Activated CD4-positive, alpha-beta T cell treated with anti-CD3 and anti-CD28 coated beads, Interleukin-2, amount 50 U/mL, for 16 hours (primary cell): ENCODE data around the gene GNB5.
A peak's percentile ranks its signal among the peaks of the same experiment; 100 is the strongest.
"Not testable (repeated sequence)": the region's sequence is repeated elsewhere in the genome, so short reads cannot be mapped to it uniquely, and the experiment has no call there.

Experiments
- DNase-seq: peaks from one replicate; pipeline ENCODE4 v3.0.0-alpha.2; 2020

The GNB5 gene

DNA sequence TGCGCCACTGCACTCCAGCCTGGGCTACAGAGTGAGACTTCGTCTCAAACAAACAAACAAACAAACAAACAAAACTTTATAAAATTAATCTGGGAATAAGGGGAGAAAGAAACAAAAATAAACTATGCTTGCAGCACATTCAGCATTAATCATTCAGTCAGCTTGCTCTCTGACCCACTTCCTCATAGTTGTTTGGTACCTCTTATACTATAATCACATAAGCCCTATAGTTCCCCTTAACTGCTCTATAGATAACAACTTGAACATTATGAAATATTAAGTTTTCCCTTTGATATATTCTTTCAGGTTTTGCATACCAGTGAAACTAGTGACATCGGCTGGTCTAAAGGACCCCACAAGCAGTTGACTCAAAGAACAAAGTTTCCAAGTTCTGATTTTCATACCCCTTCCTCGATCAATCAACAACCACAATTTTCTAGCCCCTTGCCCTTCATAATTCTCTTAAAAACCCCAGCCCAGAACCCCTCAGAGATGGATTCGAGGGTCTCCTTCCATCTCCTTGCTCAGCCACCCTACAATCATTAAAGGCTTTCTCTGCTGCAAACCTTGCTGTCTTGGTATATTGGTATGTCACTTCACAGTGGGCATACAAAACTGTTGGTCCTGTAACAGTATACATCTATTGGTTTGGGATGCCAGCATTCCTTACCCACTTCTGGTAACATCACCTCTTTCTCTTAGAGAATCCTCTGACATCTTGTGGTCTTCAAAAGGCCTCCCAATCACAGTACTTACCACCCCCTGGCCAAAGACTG, 105.0 kb downstream of the GNB5 start:
- DNase-seq, result no peak

DNA sequence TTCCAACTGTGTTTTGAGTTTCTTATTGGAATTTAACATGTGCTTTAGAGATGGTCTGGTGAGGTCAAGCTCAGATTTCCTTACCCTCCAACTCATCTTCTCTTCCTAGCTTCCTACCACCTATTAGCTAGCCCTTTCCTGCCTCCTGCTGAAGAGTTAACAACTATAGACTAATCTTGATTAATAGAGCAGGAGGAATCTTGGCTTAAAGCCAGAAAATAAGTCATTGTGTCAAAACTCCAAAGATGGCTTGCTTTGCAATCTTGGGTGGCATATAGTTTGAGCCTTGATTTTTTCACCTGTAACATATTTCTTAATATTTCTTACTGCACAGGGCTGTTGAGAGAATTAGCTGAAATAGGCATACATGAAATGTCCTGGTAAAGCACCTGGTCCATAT, 105.9 kb downstream of the GNB5 start:
- DNase-seq, result no peak

DNA sequence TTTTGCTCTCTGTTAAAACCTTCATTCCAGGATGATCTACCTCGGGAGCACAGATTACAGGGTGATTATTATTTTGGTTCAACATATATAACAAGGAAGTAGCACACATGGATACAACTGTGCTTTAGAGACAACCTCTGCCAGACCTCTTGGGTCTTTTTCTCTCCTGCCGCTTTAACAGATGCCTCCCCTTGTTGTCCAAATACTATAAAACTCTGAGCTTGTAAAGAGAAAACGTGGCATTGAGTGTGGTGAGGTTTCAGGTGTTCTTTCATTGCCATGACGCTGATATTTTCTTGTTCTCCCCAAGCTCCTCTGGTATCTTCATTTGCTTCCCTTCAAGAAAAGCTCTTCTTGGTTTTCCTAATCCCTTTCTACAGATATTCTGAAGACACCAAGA, 107.6 kb downstream of the GNB5 start:
- no peak for DNase-seq

DNA sequence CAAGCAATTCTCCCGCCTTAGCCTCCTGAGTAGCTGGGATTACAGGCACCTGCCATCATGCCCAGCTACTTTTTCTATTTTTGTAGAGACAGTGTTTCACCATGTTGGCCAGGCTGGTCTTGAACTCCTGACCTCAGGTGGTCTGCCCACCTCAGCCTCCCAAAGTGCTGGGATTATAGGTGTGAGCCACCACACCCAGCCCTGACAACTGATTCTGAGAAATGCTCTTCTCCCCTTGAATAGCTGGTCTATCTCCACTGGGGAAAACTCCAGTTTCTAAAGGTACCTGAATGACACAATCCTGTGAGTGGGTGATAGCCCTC, 108.2 kb downstream of the GNB5 start:
- not testable (repeated sequence) for DNase-seq

DNA sequence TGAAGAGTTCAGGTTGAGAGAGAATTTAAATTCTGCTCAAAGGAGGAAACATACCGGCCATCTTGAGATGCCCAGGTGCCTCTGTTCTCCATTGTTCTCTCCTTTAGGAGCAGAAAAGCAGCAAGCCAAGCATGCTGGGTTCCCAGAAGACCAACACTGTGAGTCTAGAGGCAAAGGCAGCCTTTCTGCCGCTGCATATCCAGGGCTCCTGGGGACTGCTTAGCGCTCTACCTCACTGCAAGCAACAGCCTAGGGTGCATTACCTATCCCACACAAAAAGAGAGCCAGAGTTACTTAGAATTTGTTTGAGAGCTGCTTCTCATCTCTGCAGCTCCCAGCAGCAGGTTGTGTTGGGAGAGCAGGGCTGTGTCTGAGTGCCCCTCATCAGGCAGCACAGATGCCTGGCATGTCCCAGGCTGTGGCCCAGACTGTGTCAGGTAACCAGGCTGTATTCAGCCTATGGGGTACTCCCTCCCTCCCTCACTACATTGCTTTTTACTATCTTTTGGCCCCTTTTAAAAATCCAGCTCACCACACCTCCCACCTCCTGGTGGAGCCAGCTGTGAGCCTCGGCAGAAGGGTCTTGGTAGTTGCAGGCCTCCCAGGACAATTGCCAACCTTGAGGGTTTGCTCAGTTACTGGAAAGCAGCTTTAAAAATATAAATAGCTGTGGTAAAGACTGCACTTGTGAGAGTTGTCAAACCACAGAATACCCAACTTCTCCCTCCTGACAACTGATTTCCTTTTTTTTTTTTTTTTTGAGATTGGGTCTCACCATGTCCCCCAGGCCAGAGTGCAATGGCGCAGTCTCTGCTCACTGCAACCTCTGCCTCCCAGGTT, 108.8 kb downstream of the GNB5 start:
- no peak for DNase-seq

DNA sequence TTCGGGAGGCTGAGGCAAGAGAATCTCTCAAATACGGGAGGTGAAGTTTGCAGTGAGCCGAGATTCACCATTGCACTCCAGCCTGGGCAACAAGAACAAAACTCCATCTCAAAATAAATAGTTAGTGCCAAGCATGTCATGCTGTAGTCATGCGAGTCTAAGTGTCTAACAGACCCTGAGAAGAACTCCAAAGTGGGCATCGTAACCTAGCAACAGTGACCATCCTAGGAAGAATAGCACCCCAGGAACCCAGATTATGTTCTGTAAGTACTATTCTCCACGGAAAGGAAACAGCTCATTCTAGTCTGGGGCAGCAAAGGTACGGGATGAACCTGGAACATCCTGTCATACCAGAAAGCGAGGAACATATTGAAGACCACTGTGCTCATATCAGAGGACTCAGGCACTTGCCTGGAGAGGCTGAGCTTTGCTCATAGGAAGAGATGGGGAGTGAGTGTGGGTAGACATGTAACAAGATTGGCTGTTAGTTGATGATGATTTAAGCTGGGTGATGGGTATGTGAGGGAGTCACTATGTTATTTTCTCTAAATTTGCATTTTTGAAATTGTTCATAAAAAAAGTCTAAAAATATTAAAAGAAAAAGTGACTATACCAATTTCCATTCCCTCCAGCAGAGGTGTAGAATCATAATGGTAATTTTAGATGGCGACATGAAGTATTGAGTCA, 110.3 kb downstream of the GNB5 start:
- DNase-seq, result no peak

DNA sequence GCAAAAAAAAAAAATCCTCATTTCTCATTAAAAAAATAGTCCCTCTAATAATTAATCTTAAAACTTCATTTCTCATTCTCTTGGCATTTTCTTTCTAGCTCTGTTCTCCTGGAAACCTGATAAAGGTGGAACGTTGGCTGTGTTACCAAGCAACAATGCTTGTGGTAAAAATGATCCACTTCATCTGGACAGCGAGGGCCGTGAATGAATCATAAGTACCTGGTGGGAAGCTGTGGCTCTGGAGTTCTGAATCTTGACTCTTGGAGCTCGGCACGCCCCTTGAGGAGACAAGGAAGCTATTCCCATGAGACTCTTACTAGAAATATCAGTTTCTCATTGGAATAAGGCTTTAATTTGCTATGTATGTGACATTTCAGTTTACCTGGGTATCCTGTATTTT, 111.2 kb downstream of the GNB5 start:
- DNase-seq, result no peak

DNA sequence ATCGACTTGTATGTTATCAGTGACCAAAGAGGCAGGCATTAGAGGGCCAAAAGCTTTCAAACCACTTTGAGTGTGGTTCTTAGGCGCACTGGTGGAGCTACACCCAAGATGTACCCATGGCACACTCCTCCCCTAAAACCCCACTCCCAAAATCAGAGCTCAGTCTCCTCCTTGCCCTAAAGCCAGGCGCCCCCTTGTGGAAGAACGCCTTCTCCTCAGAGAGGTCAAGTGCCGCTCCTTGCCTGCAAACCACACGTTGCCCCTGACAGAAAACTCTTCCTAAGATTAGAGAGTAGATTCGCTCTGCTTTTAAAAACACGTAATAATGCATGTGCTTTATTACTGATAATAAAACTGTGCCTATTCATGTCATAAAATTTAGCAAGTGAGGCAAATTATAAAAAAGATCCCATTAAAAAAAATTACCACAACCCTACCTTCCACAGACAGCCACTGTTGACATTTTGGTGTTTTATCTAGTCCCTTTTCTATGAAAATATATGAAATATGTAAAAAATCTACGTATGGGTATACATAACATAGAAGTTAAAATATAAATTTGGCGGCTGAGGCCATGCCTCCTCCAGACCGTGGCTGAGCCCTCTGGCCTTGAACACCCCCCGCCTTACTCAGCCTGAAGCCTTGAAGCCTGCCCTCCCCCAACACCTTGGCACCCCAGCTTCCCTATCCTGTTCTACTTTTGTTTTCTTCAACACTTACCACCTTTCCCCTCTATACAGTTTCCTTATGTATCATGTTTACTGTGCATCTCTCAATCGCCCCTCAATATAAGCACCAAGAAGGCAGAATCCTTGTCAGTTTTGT, 112.1 kb downstream of the GNB5 start:
- peak; percentile 87 for DNase-seq

DNA sequence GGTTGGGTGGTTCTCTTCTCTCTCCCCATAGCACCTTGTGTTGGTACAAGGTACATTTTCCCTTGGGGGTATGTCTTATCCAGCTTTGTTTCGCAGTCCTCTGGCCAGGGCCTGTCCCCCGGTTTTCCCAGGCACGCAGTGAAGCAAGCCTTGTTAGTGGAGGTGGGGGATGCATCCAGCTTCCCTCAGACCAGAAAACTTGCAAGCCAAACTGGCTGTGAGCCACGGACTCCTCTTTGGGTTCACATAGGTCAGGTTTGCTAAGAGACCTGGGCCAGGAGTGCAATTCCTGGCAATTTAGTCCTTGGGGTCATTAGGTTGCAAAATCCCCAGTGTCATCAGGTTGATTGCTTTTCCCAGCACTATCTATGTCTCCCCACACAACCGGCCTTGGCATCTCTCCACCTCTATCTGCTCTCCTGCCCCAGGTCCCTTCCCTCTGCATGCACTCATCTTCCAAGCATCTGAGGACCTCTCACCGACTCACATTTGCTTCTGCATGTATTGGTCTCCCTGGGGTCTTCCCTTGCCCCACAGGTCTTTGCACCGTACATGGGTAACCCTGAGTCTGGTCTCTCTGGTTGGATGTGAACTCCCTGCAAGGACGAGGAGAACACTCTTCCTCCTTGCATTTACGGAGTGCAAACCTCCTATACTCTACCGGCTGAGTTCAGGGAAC, 112.9 kb downstream of the GNB5 start:
- DNase-seq, result no peak

DNA sequence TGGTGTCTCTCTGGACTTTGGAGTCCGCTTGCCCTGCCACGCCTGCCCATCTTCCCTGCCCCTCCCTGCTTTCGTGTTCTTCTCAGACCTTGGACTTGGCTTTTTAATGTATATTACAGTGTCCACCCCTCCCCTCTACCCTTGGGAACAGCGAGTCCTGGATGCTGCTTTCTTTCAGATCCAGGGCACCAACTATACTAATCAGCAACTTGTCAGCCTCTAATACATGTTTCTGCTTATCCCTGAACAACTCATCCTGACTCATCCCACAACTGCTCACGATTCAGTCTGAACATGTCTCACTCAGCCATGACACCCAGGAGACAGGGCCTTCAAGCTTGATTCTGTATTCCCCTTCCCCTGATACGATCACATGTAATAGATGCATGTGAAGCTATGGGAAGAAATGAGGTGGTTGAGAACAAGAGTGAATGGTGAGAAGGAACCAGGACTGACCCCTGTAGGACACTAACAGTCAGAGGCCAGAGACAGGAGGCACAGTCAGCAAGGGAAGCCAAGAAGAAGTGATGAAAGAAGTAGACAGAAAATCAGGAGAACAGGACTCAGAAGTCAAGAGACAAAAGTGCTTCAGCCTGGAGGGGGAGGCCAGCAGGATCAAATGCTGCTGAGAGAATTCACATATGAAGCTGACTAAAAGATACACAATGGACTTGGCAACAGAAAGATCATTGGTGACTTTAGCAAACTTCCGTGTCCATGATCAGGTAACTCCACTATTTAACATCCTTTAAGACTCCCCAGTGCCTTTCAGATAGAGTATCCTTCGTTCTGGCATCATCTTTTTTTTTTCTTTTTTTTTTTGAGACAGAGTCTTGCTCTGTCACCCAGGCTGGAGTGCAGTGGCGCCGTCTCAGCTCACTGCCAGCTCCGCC, 114.1 kb downstream of the GNB5 start:
- peak; percentile 61 for DNase-seq

DNA sequence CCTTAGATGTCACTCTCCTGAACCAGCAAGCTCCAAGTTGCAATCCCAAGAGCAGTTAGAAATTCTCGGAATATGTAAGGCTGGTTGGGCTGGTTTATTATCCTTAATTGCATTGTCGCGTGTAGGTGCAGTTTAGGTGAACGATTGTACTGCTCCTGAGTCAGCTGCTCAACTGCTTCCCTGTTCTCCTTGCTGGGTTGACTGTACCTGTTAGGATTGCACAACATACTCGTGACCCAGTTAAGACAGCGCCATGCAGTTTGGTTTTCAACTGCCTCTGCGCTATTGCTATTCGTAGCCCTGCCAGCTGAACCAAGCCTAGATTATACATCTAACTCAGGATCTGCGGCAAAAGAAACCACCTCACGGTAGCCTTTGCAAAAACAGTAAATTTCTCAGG, 119.6 kb downstream of the GNB5 start:
- no peak for DNase-seq

DNA sequence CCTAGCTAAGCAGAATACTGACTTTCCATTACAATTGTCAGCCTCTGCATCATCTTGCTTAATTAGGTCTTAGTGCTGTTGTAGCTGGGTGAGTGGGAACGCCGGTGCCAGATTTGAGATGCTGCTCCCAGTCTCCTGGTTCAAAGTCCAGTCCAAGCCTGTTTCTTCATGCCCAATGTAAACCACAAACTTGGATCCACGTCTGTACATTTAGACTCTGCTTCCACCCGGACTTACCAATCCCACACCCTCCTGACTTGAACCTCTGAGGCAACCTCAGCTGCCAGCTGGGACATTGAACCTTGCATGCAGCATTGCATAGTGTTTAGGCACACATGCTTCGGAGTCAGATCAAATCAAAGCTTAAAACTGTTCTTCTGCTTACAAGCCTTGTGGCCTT, 121.6 kb downstream of the GNB5 start:
- DNase-seq, result no peak

DNA sequence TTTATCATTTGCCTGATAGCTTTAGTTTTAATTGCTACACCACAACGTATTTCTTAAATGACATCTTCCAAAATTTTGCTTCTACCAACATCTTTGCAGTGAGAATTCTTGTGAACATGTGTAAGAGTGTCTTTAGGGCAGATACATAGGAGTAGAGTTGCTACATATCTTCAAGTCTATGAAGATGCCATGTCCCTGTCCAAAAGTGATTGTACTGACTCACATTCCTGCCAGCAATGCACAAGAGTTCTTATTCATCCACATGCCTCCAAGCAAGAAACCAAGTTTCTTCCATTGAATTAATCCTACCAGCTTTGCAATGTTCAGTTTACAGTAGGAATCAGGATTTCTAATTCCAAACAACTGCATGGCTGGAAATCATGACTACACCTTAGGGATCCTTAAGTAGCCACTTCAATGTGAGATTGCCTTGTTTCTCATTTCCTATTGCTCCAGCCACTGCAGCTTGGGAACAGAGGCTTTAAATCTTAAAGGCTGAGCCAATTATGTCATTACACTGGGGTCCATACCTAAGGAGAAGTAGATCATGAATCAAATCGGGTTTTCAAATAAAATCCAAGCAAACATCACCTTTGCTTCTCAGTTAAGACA, 123.1 kb downstream of the GNB5 start:
- DNase-seq, result no peak

DNA sequence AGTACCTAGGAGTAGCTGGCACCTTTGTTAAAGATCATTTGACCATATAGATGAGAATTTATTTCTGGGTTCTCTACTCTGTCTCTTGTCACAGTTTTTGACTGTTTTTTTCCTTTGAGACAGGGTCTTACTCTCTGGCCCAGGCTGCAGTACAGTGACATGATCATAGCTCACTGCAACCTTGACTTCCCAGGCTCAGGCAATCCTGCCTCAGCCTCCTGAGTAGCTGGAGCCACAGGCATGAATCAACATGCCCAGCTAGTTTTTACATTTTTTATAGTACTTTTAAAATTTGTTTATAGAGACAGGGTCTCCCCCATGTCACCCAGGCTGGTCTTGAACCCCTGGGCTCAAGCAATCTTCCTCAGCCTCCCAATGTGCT, 123.7 kb downstream of the GNB5 start:
- no peak for DNase-seq

DNA sequence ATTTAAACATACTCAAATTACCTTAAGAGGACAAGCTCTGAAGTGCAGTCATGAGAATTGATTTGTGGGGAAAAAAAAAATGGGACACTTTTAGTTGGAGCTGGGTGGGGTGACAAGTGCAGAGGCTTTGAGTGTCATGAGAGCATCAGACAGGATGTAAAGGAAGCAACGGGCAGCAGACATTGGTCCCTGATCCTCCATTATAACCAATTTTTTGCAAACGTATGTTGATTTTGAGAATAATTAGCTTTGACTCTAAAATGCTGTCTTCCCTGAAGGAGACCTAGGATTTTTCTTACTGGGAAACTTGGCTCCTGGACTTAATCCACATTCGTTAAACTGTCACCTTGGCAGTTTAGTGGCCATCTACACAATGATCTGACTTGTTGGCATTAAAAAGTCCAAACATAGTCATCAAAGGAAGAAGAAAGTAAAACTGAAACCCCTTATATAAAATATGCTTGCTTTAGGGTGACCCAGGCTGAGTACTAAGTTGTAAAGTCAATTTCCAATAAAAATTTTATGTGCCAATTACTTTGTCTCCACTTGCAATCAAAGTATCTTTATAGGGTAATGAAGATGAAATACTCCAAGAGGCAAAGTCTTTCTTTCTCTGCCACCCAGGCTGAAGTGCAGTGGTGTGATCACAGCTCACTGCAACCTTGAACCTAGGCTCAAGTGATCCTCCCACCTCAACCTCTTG, 124.2 kb downstream of the GNB5 start:
- DNase-seq, result no peak
